Astrocyte (in vitro differentiated cells and primary cell): ENCODE measurements around the gene EBPL. TPM values are rescaled to one million over a fixed set of nuclear protein-coding genes. Genes with fewer than 3 reads are reported as not detected.

Experiments
- DNase-seq: peaks from one replicate; pipeline ENCODE4 v3.0.0-alpha.2; 2010; ENCODE audit warnings: low read depth
- FAIRE-seq: peaks from 2 replicates; lab custom pipeline; 2011; peaks lifted over from hg19 to GRCh38; lab: Jason Lieb, UNC
- H2AFZ ChIP-seq: 2 replicates; pipeline ENCODE4 v1.6.0; 2012; ENCODE audit warnings: low read depth, low read length, inconsistent platforms
- H3K27ac ChIP-seq: 2 replicates; pipeline ENCODE4 v1.5.1; 2011; ENCODE audit warnings: low read depth, low read length, inconsistent platforms
- H3K27me3 ChIP-seq: 2 replicates; pipeline ENCODE4 v1.6.0; 2011; ENCODE audit warnings: low read length, inconsistent platforms; ENCODE audit not compliant: insufficient read depth
- H3K36me3 ChIP-seq: 2 replicates; pipeline ENCODE4 v1.5.1; 2011; ENCODE audit warnings: low read length, inconsistent platforms; ENCODE audit not compliant: insufficient read depth
- H3K4me1 ChIP-seq: 2 replicates; pipeline ENCODE4 v1.5.1; 2011; ENCODE audit warnings: low read length, inconsistent platforms; ENCODE audit not compliant: insufficient read depth
- H3K4me2 ChIP-seq: 2 replicates; pipeline ENCODE4 v1.6.0; 2012; ENCODE audit warnings: low read length, inconsistent platforms
- H3K4me3 ChIP-seq: 2 replicates; pipeline ENCODE4 v1.5.1; 2011; ENCODE audit warnings: low read depth, mild to moderate bottlenecking, low read length, inconsistent platforms; ENCODE audit not compliant: insufficient read depth
- H3K79me2 ChIP-seq: 2 replicates; pipeline ENCODE4 v1.6.0; 2012; ENCODE audit warnings: mild to moderate bottlenecking, low read length, inconsistent platforms; ENCODE audit not compliant: insufficient read depth
- H3K9ac ChIP-seq: 2 replicates; pipeline ENCODE4 v1.6.0; 2012; ENCODE audit warnings: mild to moderate bottlenecking, low read length, inconsistent platforms
- H3K9me3 ChIP-seq: 2 replicates; pipeline ENCODE4 v1.5.1; 2012; ENCODE audit warnings: low read depth, mild to moderate bottlenecking, low read length, inconsistent platforms; ENCODE audit not compliant: insufficient read depth
- H4K20me1 ChIP-seq: 2 replicates; pipeline ENCODE4 v1.6.0; 2012; ENCODE audit warnings: low read length, inconsistent platforms; ENCODE audit not compliant: insufficient read depth
- H3K27ac Mint-ChIP-seq: one replicate; pipeline ENCODE4 v1.8.0; 2021; ENCODE audit warnings: mild to moderate bottlenecking, mixed read lengths; ENCODE audit not compliant: unreplicated experiment
- H3K27me3 Mint-ChIP-seq: one replicate; pipeline ENCODE4 v1.8.0; 2021; ENCODE audit warnings: low read depth, mixed read lengths; ENCODE audit not compliant: unreplicated experiment
- H3K36me3 Mint-ChIP-seq: one replicate; pipeline ENCODE4 v1.8.0; 2021; ENCODE audit warnings: low read depth, mixed read lengths; ENCODE audit not compliant: unreplicated experiment
- H3K4me1 Mint-ChIP-seq: one replicate; pipeline ENCODE4 v1.8.0; 2021; ENCODE audit warnings: low read depth, mixed read lengths; ENCODE audit not compliant: unreplicated experiment
- H3K4me3 Mint-ChIP-seq: one replicate; pipeline ENCODE4 v1.8.0; 2021; ENCODE audit warnings: mild to moderate bottlenecking, moderate library complexity, mixed read lengths; ENCODE audit not compliant: unreplicated experiment
- H3K9me3 Mint-ChIP-seq: one replicate; pipeline ENCODE4 v1.8.0; 2021; ENCODE audit warnings: mild to moderate bottlenecking, mixed read lengths; ENCODE audit not compliant: unreplicated experiment
- CTCF ChIP-seq: IDR thresholded peaks from 2 replicates; pipeline ENCODE4 v1.5.1; 2011; ENCODE audit warnings: low read depth, mild to moderate bottlenecking, inconsistent platforms, low read length, moderate library complexity; ENCODE audit not compliant: insufficient read depth
- EZH2 ChIP-seq: IDR thresholded peaks from 2 replicates; pipeline ENCODE4 v1.6.1; 2012; ENCODE audit warnings: mild to moderate bottlenecking, low read length, inconsistent platforms; ENCODE audit not compliant: insufficient read depth
- total RNA-seq: library from RNA; stranded (reverse); gene quantifications from 2 replicates; pipeline ENCODE4 v1.2.1, GENCODE V29; 2021

EBPL gene
- total RNA-seq, 1 donor from 2014 or later, result 62.1 TPM

- Histone ChIP-seq H3K4me1 (no peaks in the 10 kb centered on the region), H4K20me1 (no peaks in the 10 kb centered on the region), H2AFZ (no peak overlapping the region), H3K36me3 (peaks cover 3% of the 10 kb centered on the region), H3K27me3 (no peaks in the 10 kb centered on the region), H3K79me2 (peaks cover 5% of the 10 kb centered on the region), H3K4me2 (no peak overlapping the region), H3K27ac (no peak overlapping the region), H3K4me3 (no peak overlapping the region), H3K9me3 (no peaks in the 10 kb centered on the region), H3K9ac (no peak overlapping the region)
- Mint-ChIP-seq H3K9me3 (no peaks in the 10 kb centered on the region), H3K27me3 (no peaks in the 10 kb centered on the region), H3K4me3 (no peak overlapping the region), H3K36me3 (peaks cover 16% of the 10 kb centered on the region), H3K27ac (no peak overlapping the region), H3K4me1 (peaks cover 17% of the 10 kb centered on the region)
- FAIRE-seq, result peak; percentile 81
- DNase-seq, result peak; percentile 48
- TF ChIP-seq CTCF (peak; percentile 75), EZH2 (no peak)
Measured at GRCh38 chr13:49669735-49670309, 21.5 kb downstream of the EBPL start.

- Histone ChIP-seq H3K36me3 (peaks cover 6% of the 10 kb centered on the region), H3K4me2 (no peak overlapping the region), H3K27me3 (no peaks in the 10 kb centered on the region), H3K4me1 (no peaks in the 10 kb centered on the region), H3K27ac (no peak overlapping the region), H3K9me3 (no peaks in the 10 kb centered on the region), H3K4me3 (no peak overlapping the region), H4K20me1 (no peaks in the 10 kb centered on the region), H2AFZ (peak overlapping the region; percentile 18), H3K79me2 (no peaks in the 10 kb centered on the region), H3K9ac (no peak overlapping the region)
- Mint-ChIP-seq H3K4me1 (peaks cover 17% of the 10 kb centered on the region), H3K27me3 (no peaks in the 10 kb centered on the region), H3K36me3 (peaks cover 23% of the 10 kb centered on the region), H3K4me3 (no peak overlapping the region), H3K9me3 (no peaks in the 10 kb centered on the region), H3K27ac (no peak overlapping the region)
- DNase-seq (no peak), FAIRE-seq (no peak)
- TF ChIP-seq EZH2, result no peak
- no peak for TF ChIP-seq CTCF
Measured at GRCh38 chr13:49667773-49668172, 23.5 kb downstream of the EBPL start.

GRCh38 chr13:49664606-49665005 lies 26.7 kb downstream of the EBPL start:
- Histone ChIP-seq H3K4me1 (no peaks in the 10 kb centered on the region), H3K4me2 (no peak overlapping the region), H3K9ac (no peak overlapping the region), H4K20me1 (no peaks in the 10 kb centered on the region), H3K9me3 (no peaks in the 10 kb centered on the region), H3K4me3 (no peak overlapping the region), H3K79me2 (no peaks in the 10 kb centered on the region), H2AFZ (no peak overlapping the region), H3K27ac (no peak overlapping the region), H3K27me3 (no peaks in the 10 kb centered on the region), H3K36me3 (peaks cover 13% of the 10 kb centered on the region)
- H3K27ac Mint-ChIP-seq, result no peak overlapping the region
- FAIRE-seq (no peak), DNase-seq (no peak)
- TF ChIP-seq EZH2, result no peak
- no peak for TF ChIP-seq CTCF
- no peaks in the 10 kb centered on the region for H3K9me3 Mint-ChIP-seq
- H3K4me1 Mint-ChIP-seq, result no peaks in the 10 kb centered on the region
- H3K4me3 Mint-ChIP-seq, result no peak overlapping the region
- H3K36me3 Mint-ChIP-seq, result peaks cover 23% of the 10 kb centered on the region
- H3K27me3 Mint-ChIP-seq, result no peaks in the 10 kb centered on the region
